ENCODE results near the gene PPARA.
A peak's percentile ranks its signal among the peaks of the same experiment; 100 is the strongest.

PPARA gene

DNA sequence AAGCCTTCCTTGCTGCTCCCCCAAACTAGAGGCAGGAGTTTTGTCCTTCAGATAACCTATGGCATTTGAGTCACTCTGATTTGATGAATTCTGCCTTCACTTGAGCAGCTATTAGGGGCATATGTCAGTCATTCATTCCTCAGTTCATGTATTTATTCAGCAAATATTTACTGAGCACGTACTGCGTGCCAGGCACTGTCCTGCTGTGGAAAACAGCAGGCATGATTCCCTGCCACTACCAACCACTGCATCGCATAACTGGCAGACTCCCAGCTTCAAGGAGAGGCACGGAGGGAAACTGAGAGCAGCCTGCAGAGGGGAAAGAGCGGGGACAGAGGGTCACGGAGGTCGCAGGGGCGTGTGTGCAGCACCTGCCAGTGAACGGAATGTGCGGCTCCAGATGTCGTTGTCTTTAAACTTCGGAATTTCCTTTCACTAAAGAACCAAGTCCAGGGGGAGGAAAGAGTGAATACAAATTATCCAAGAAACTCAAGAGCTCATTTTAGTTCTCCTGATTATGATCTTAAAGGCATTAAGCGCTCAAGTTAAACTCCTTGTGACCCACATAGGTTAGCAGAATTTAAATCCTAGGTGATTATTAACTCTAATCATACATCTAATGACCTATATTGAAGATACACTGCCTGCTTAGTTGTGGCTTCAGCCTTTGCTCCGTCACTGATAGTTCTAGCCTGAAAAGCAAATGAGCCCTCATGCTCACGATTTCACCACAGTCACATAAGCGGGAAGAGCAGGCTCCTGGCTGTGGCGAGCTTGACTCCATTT, 12.6 kb downstream of the PPARA start:
- H3K4me3 ChIP-seq (ENCODE audit: low read depth, low read length) = no peak overlapping the region
- TF ChIP-seq, protein P1, sequence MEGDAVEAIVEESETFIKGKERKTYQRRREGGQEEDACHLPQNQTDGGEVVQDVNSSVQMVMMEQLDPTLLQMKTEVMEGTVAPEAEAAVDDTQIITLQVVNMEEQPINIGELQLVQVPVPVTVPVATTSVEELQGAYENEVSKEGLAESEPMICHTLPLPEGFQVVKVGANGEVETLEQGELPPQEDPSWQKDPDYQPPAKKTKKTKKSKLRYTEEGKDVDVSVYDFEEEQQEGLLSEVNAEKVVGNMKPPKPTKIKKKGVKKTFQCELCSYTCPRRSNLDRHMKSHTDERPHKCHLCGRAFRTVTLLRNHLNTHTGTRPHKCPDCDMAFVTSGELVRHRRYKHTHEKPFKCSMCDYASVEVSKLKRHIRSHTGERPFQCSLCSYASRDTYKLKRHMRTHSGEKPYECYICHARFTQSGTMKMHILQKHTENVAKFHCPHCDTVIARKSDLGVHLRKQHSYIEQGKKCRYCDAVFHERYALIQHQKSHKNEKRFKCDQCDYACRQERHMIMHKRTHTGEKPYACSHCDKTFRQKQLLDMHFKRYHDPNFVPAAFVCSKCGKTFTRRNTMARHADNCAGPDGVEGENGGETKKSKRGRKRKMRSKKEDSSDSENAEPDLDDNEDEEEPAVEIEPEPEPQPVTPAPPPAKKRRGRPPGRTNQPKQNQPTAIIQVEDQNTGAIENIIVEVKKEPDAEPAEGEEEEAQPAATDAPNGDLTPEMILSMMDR (IDR thresholded peaks at IDR 0.05; ENCODE audit: control insufficient read depth, extremely low read depth, insufficient read depth) = no peak
- peak; percentile 13 for DNase-seq (ENCODE audit: low read depth)

DNA sequence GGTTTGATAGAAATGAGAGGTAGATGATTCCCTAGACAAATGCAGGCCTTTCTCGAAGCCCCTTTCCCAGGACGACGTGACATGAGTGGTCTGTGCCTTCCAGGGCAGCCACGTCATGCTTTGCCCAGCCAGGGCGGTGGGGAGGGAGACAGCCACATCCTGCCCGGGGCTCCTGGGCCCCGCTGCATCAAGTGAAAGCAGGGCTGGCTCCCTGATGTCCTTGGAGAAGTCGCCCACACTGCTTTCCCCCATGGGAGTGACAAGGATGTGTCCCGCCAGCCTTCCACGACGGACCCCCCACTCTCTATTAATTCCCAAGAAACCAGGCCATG, 13.2 kb downstream of the PPARA start:
- H3K4me3 ChIP-seq (ENCODE audit: low read depth, low read length) = no peak overlapping the region
- no peak for DNase-seq (ENCODE audit: low read depth)
- TF ChIP-seq, protein P1 (IDR thresholded peaks at IDR 0.05; ENCODE audit: control insufficient read depth, extremely low read depth, insufficient read depth) = no peak

DNA sequence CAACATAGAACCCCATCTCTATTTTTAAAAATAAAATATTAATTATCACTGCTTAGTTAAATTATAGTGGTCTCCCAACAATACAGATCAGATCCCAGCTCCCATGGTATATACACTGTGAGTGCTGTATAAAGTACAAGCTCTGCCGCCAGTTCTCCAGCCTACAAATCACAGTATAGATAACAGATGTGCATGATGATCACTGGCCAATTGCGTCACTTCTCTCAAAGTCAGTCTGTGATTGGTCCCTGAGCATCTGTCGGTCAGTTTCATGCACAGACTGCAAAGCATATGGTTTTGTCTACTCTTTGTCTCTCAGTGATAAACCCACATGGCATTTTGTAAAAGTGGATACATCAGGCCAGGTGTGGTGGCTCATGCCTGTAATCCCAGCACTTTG, 15.7 kb downstream of the PPARA start:
- no peak overlapping the region for H3K4me3 ChIP-seq (ENCODE audit: low read depth, low read length)
- TF ChIP-seq, protein P1 (IDR thresholded peaks at IDR 0.05; ENCODE audit: control insufficient read depth, extremely low read depth, insufficient read depth) = no peak
- DNase-seq (ENCODE audit: low read depth) = no peak

DNA sequence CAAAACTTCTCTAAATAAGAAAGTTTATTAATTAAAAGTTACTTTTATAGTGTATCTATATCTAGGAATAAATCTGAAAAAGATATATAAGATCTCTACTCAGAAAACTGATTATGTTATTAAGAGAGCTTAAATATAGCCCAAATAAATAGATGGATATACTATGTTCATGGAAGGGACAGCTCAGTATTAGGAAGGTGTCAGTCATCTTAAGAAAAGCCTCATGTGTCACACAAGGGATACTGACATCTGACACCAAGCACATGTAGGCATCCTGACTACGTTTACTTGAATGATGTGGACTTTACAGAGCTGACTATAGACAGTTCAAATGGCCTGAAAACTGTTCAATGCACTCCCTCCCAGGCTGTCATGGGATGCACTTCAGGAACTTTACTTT, 19.3 kb downstream of the PPARA start:
- no peak overlapping the region for H3K4me3 ChIP-seq (ENCODE audit: low read depth, low read length)
- TF ChIP-seq, protein P1 (IDR thresholded peaks at IDR 0.05; ENCODE audit: control insufficient read depth, extremely low read depth, insufficient read depth) = no peak
- DNase-seq (ENCODE audit: low read depth) = no peak

DNA sequence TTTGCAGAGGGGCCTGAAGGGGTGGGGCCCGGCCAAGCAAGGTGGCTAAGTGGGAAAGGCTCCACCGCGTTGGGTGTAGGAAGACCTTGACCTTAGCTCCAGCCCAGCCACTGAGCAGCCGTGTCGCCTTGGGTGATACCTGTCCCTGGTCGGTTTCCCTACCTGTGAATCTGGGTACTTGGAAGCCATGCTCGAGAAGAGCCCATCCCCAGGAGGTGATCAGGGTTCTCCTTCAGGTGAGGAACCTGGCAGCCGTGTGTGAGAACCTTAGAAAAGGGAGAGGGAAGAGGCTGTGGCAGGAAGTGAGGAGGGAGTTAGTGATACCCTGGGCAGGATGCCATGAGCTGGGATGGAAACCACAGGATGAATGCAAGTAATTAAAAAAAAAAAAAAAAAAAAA, 21.6 kb downstream of the PPARA start:
- TF ChIP-seq, protein P1 (IDR thresholded peaks at IDR 0.05; ENCODE audit: control insufficient read depth, extremely low read depth, insufficient read depth) = no peak
- no peak for DNase-seq (ENCODE audit: low read depth)

DNA sequence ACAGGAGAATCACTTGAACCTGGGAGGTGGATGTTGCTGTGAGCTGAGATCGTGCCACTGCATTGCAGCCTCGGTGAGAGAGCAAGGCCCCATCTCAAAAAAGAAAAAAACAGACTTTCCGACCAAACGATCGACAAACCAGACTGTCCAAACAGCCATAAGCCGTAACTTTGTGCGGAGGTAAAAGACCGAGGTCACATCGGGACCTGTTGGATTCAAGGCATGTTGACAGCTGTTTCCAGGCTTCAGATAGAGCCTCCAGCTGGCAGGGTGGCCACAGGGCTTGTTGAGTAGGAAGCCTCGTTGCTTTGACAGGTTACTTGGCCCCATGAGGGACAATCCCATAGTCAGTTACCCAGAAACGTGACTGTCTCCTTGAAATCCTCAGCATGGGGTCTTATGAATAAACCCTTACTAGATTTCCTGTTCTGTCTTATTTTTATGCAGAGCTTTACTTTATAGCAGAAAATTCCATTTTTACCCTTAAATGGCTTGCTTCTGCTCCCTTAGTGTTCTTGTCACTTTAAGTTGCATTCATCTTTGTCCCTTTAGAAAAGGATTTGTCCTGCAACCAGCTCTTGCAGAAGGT, 22.3 kb downstream of the PPARA start:
- TF ChIP-seq, protein P1 (IDR thresholded peaks at IDR 0.05; ENCODE audit: control insufficient read depth, extremely low read depth, insufficient read depth) = no peak
- H3K4me3 ChIP-seq (ENCODE audit: low read depth, low read length) = no peak overlapping the region
- no peak for DNase-seq (ENCODE audit: low read depth)

More for the DNA sequence above, 21.6 kb downstream of the PPARA start:
- H3K4me3 ChIP-seq (ENCODE audit: low read depth, low read length) = no peak overlapping the region
